HCT116 (cell line): ENCODE measurements around the gene CAPN9. TPM values are rescaled to one million over a fixed set of nuclear protein-coding genes. Genes with fewer than 3 reads are reported as not detected.

Experiments
- ATAC-seq: fragments of 200-7000 bp; cut with Tn5 transposase; 2 replicates; pipeline ENCODE4 v1.9.1; 2020; ENCODE audit warnings: mild to moderate bottlenecking, moderate library complexity
- BruUV-seq: library from RNA; stranded (reverse); fragments of 400-500 nt; replicated peaks from 2 replicates; lab custom pipeline; 2021; lab: Mats Ljungman, UMichigan
- CTCF ChIA-PET: fragments of 300-600 bp; sonication (Branson Sonifier 250); formaldehyde crosslinking; loops from one replicate; lab custom pipeline; 2021; ENCODE audit warnings: antibody characterized with exemption; lab: Charles Lee
- POLR2A ChIA-PET: fragments of 300-600, 350-600 bp; sonication (Branson Sonifier 250); formaldehyde crosslinking; loops from one replicate; lab custom pipeline; 2021; ENCODE audit warnings: antibody characterized with exemption; lab: Charles Lee
- RAD21 ChIA-PET, 2 experiments: fragments of 300-600 bp; sonication (Branson Sonifier 250); formaldehyde crosslinking; loops; one replicate each; lab custom pipeline; 2023; ENCODE audit warnings: low total read pairs in 2 of 2; ENCODE audit not compliant: uncharacterized antibody in 2 of 2, unreplicated experiment in 2 of 2, low non-redundant PET in 1 of 2; lab: Charles Lee
- DNase-seq: peaks from one replicate; pipeline ENCODE4 v3.0.0-alpha.2; 2010; ENCODE audit warnings: low read depth, low spot score
- H2AFZ ChIP-seq: fragments of 200-600 bp; shearing (Covaris generic), sonication (generic); 2 replicates; pipeline ENCODE4 v1.6.1; 2017; ENCODE audit warnings: low read depth, mixed run types, mixed read lengths, antibody characterized with exemption, low read length; ENCODE audit not compliant: poor library complexity, severe bottlenecking
- H3K27ac ChIP-seq: 2 replicates; pipeline ENCODE4 v1.5.1; 2012; ENCODE audit warnings: low read depth, low read length
- H3K27me3 ChIP-seq: fragments of 200-600 bp; sonication (generic); 2 replicates; pipeline ENCODE4 v1.6.1; 2016; ENCODE audit warnings: mixed run types, low read length, mixed read lengths; ENCODE audit not compliant: insufficient read depth
- H3K36me3 ChIP-seq, 2 experiments: fragments of 200-500 bp in 1 of 2; fragments of 200-600 bp in 1 of 2; sonication (Bioruptor generic) in 1 of 2; sonication (generic) in 1 of 2; 2 replicates each; pipeline versions ENCODE4 v1.5.1 to v1.6.1; 2014 to 2016; ENCODE audit warnings: low read length in 2 of 2, inconsistent platforms in 1 of 2, mixed read lengths in 1 of 2, mixed run types in 1 of 2; ENCODE audit not compliant: insufficient read depth in 2 of 2, control insufficient read depth in 1 of 2
- H3K4me1 ChIP-seq, 2 experiments: fragments of 200-600 bp in 1 of 2; sonication (generic) in 1 of 2; 2 replicates each; pipeline versions ENCODE4 v1.5.1 to v1.6.1; 2012 to 2017; ENCODE audit warnings: low read length in 2 of 2, inconsistent platforms in 1 of 2, mild to moderate bottlenecking in 1 of 2, mixed read lengths in 1 of 2, mixed run types in 1 of 2, moderate library complexity in 1 of 2; ENCODE audit not compliant: insufficient read depth in 2 of 2, control insufficient read depth in 1 of 2
- H3K4me2 ChIP-seq: fragments of 200-600 bp; sonication (generic); 2 replicates; pipeline ENCODE4 v1.6.1; 2017; ENCODE audit warnings: mixed run types, low read length, mixed read lengths
- H3K4me3 ChIP-seq, 2 experiments: fragments of 200-600 bp in 1 of 2; sonication (generic) in 1 of 2; replicated peaks in 1 of 2; 2 replicates each; pipeline ENCODE4 v1.5.1; 2011 to 2016; ENCODE audit warnings: low read length in 2 of 2, control low read depth in 1 of 2, low read depth in 1 of 2, mild to moderate bottlenecking in 1 of 2, mixed read lengths in 1 of 2, mixed run types in 1 of 2
- H3K79me2 ChIP-seq: fragments of 200-600 bp; sonication (generic); 2 replicates; pipeline ENCODE4 v1.6.1; 2017; ENCODE audit warnings: mild to moderate bottlenecking, mixed run types, low read length, moderate library complexity, mixed read lengths; ENCODE audit not compliant: insufficient read depth
- H3K9ac ChIP-seq: fragments of 200-600 bp; sonication (generic); 2 replicates; pipeline ENCODE4 v1.6.1; 2016; ENCODE audit warnings: low read length, mixed read lengths
- H3K9me2 ChIP-seq: fragments of 200-600 bp; sonication (generic), shearing (Covaris generic); 2 replicates; pipeline ENCODE4 v1.6.1; 2017; ENCODE audit warnings: mixed run types, mild to moderate bottlenecking, moderate library complexity; ENCODE audit not compliant: insufficient read depth
- H3K9me3 ChIP-seq, 2 experiments: fragments of 200-500 bp in 1 of 2; fragments of 200-600 bp in 1 of 2; sonication (Bioruptor generic) in 1 of 2; sonication (generic) in 1 of 2; 2 replicates each; pipeline ENCODE4 v1.6.1; 2014 to 2017; ENCODE audit warnings: low read length in 2 of 2, mixed read lengths in 2 of 2, inconsistent platforms in 1 of 2, low read depth in 1 of 2, mild to moderate bottlenecking in 1 of 2, mixed run types in 1 of 2, moderate library complexity in 1 of 2; ENCODE audit not compliant: control insufficient read depth in 1 of 2, insufficient read depth in 1 of 2
- H4K20me1 ChIP-seq: fragments of 200-600 bp; sonication (generic), shearing (Covaris generic); 2 replicates; pipeline ENCODE4 v1.6.1; 2017; ENCODE audit warnings: mixed run types, mild to moderate bottlenecking, moderate library complexity; ENCODE audit not compliant: insufficient read depth
- CBX3 ChIP-seq: IDR thresholded peaks from 2 replicates; pipeline ENCODE4 v1.6.1; 2012; ENCODE audit warnings: low read depth
- CEBPB ChIP-seq: IDR thresholded peaks from 2 replicates; pipeline ENCODE4 v1.6.1; 2012; ENCODE audit warnings: low read depth
- CTCF ChIP-seq, 3 experiments: fragments of 200-600 bp in 1 of 3; sonication (generic) in 1 of 3; IDR thresholded peaks in 2 of 3; conservative IDR thresholded peaks in 1 of 3; 2 replicates each; pipeline ENCODE4 v1.5.1; 2012 to 2017; ENCODE audit warnings: low read depth in 2 of 3, low read length in 2 of 3, antibody characterized with exemption in 1 of 3, borderline replicate concordance in 1 of 3, control low read depth in 1 of 3, mild to moderate bottlenecking in 1 of 3, mixed read lengths in 1 of 3, mixed run types in 1 of 3, moderate library complexity in 1 of 3; ENCODE audit not compliant: insufficient read depth in 1 of 3
- MAX ChIP-seq: IDR thresholded peaks from 2 replicates; pipeline ENCODE4 v1.6.1; 2012
- POLR2A ChIP-seq: IDR thresholded peaks from 2 replicates; pipeline ENCODE4 v1.7.0; 2011; ENCODE audit warnings: borderline replicate concordance; ENCODE audit not compliant: insufficient read depth, insufficient read length; ENCODE audit errors: extremely low read depth
- SP1 ChIP-seq: IDR thresholded peaks from 2 replicates; pipeline ENCODE4 v1.6.1; 2012; ENCODE audit warnings: low read depth
- SRF ChIP-seq: IDR thresholded peaks from 2 replicates; pipeline ENCODE4 v1.6.1; 2012; ENCODE audit warnings: low read depth
- TCF7L2 ChIP-seq: IDR thresholded peaks from 2 replicates; pipeline ENCODE4 v1.7.0; 2011; ENCODE audit warnings: borderline replicate concordance, inconsistent platforms; ENCODE audit not compliant: insufficient read depth, insufficient read length; ENCODE audit errors: extremely low read depth
- YY1 ChIP-seq: IDR thresholded peaks from 2 replicates; pipeline ENCODE4 v1.6.1; 2011; ENCODE audit warnings: low read length, low read depth, moderate library complexity, mild to moderate bottlenecking; ENCODE audit not compliant: insufficient replicate concordance; ENCODE audit errors: extremely low read depth
- intact Hi-C: fragments of 100-400 bp; cut with micrococcal nuclease; formaldehyde crosslinking; loops from 2 replicates; pipeline ENCODE4 v1.10.0; 2022
- total RNA-seq: library from RNA; stranded (reverse); gene quantifications from one replicate; pipeline ENCODE4 v1.2.1, GENCODE V29; 2021; ENCODE audit not compliant: unreplicated experiment
- TF ChIP-seq, protein P1 (sequence below): IDR thresholded peaks from 2 replicates; pipeline ENCODE4 v1.6.1; 2011; ENCODE audit warnings: mild to moderate bottlenecking, low read length, moderate library complexity; ENCODE audit not compliant: insufficient replicate concordance; ENCODE audit errors: extremely low read depth

Gene CAPN9
- total RNA-seq, 1 experiment from 2014 or later = not detected

DNA sequence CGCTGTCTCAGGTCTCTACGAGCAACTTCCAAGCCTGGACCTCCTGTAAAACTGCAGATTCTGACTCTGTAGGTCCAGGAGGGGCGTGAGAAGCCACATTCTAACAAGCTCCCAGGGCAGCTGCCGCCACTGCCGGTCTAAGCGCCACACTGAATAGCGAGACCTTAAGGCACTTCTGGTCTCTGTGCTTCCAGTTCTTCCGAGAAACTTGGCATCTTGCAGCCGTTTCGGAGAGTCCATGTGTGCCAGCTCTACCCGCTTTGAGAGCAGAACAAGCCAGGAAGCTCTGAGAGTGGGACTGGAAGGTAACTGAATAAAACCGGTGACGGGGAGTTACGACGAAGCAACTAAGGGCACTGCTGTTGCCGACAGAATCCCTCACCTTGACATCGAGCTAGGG lies 45.8 kb upstream of the CAPN9 start:
- no peak for ATAC-seq
- Histone ChIP-seq H3K4me3 (no peak overlapping the region), H3K4me2 (no peak overlapping the region), H3K79me2 (no peaks in the 10 kb centered on the region), H3K27ac (no peak overlapping the region), H3K9me2 (no peaks in the 10 kb centered on the region), H3K9me3 (no peaks in the 10 kb centered on the region), H4K20me1 (no peaks in the 10 kb centered on the region), H3K27me3 (peaks cover 4% of the 10 kb centered on the region; the same call in 1 of the 2 replicates), H2AFZ (no peak overlapping the region), H3K36me3 (no peaks in the 10 kb centered on the region), H3K4me1 (peaks cover 14 to 16% of the 10 kb centered on the region in 2 experiments), H3K9ac (no peak overlapping the region)
- ChIA-PET RAD21 (no interaction called here), POLR2A (no interaction called here), CTCF (no interaction called here)
- intact Hi-C loops = no loop called here
- TF ChIP-seq POLR2A = no peak
- TF ChIP-seq CEBPB = no peak
- no peak for TF ChIP-seq SP1
- TF ChIP-seq, protein P1, sequence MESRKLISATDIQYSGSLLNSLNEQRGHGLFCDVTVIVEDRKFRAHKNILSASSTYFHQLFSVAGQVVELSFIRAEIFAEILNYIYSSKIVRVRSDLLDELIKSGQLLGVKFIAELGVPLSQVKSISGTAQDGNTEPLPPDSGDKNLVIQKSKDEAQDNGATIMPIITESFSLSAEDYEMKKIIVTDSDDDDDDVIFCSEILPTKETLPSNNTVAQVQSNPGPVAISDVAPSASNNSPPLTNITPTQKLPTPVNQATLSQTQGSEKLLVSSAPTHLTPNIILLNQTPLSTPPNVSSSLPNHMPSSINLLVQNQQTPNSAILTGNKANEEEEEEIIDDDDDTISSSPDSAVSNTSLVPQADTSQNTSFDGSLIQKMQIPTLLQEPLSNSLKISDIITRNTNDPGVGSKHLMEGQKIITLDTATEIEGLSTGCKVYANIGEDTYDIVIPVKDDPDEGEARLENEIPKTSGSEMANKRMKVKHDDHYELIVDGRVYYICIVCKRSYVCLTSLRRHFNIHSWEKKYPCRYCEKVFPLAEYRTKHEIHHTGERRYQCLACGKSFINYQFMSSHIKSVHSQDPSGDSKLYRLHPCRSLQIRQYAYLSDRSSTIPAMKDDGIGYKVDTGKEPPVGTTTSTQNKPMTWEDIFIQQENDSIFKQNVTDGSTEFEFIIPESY = no peak
- TF ChIP-seq CBX3 = no peak
- TF ChIP-seq SRF = no peak
- no peak for TF ChIP-seq YY1
- no peak for TF ChIP-seq MAX
- TF ChIP-seq TCF7L2 = no peak
- TF ChIP-seq CTCF (IDR thresholded peaks at IDR 0.05 in 2 of 3, conservative IDR thresholded peaks at IDR 0.05 in 1 of 3; ENCODE audit: borderline replicate concordance in 1 of 3, insufficient read depth in 1 of 3, low read depth in 2 of 3, low read length in 2 of 3) = no peak
- no peak for DNase-seq
- no TSS peak for BruUV-seq
